Activated naive CD4-positive, alpha-beta T cell treated with anti-CD3 and anti-CD28 coated beads, Interleukin-2, amount 10 ng/mL, durations not matched to agents 7 days and 5 days (primary cell): ENCODE data around the gene STK10.

ENCODE experiments used
- CTCF ChIA-PET: fragments of 350-600 bp; sonication (Branson Sonifier 250); formaldehyde crosslinking; loops from one replicate; lab custom pipeline; 2021; ENCODE audit warnings: antibody characterized with exemption; lab: Charles Lee
- DNase-seq: peaks from one replicate; pipeline ENCODE4 v3.0.0-alpha.2; 2020
- H3K27ac Mint-ChIP-seq: one replicate; pipeline ENCODE4 v1.8.0; 2021; ENCODE audit warnings: mild to moderate bottlenecking, moderate library complexity, mixed read lengths
- H3K27me3 Mint-ChIP-seq: one replicate; pipeline ENCODE4 v1.8.0; 2021; ENCODE audit warnings: mild to moderate bottlenecking, mixed read lengths
- H3K36me3 Mint-ChIP-seq: one replicate; pipeline ENCODE4 v1.8.0; 2021; ENCODE audit warnings: mixed read lengths
- H3K4me1 Mint-ChIP-seq: one replicate; pipeline ENCODE4 v1.8.0; 2021; ENCODE audit warnings: mixed read lengths
- H3K4me3 Mint-ChIP-seq: one replicate; pipeline ENCODE4 v1.8.0; 2021; ENCODE audit warnings: mild to moderate bottlenecking, moderate library complexity, mixed read lengths
- H3K9me3 Mint-ChIP-seq: one replicate; pipeline ENCODE4 v1.8.0; 2021; ENCODE audit warnings: mixed read lengths

STK10 gene

DNA sequence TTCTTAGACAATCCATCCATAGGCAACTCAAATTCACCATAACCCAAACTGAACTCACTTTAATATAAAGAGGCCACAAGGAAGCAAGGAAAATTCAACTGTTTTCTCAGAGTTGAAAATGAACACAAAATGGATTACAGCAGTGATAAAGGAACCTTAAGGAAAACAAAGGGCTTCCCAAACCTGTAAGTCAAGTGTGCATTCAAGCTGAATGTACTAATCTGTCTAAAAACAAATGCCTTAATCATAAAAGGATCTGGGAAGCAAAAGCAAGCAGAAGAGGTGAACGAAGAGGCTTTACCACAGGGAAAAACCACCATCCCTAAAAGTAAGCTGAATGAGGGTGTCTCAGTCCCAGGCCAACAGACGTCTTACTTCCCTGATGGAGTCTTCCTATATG is 195.2 kb downstream of the STK10 start:
- no peaks in the 10 kb centered on the region for H3K9me3 Mint-ChIP-seq
- no peak for DNase-seq
- no peak overlapping the region for H3K4me3 Mint-ChIP-seq
- H3K4me1 Mint-ChIP-seq: peaks cover 12% of the 10 kb centered on the region
- no peaks in the 10 kb centered on the region for H3K27me3 Mint-ChIP-seq
- H3K27ac Mint-ChIP-seq: no peak overlapping the region
- H3K36me3 Mint-ChIP-seq: peaks cover 36% of the 10 kb centered on the region
- CTCF ChIA-PET: no interaction called here

DNA sequence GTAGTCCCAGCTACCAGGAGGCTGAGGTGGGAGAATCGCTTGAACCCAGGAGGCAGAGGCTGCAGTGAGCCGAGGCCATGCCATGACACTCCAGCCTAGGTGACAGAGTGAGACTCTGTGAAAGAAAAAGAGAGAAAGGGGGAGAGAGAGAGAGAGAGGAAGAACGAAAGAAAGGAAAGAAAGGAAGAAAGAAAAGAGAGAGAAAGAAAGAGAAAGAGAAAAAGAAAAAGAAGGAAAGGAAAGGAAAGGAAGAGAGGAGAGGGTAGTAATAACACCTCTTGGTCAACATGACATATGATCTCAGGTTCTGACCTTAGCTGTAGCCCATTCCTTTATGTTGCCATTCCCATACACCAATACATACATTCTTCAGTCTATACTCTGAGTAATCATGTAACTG is 195.7 kb downstream of the STK10 start:
- Mint-ChIP-seq H3K9me3 (no peaks in the 10 kb centered on the region), H3K4me1 (peaks cover 12% of the 10 kb centered on the region), H3K36me3 (peaks cover 38% of the 10 kb centered on the region), H3K27me3 (no peaks in the 10 kb centered on the region), H3K27ac (no peak overlapping the region), H3K4me3 (no peak overlapping the region)
- CTCF ChIA-PET: no interaction called here
- DNase-seq: no peak
